CD4-positive, alpha-beta memory T cell (primary cell): ENCODE results near the gene FZD8. TPM values are rescaled to one million over a fixed set of nuclear protein-coding genes. Genes with fewer than 3 reads are reported as not detected.

Source experiments
- CTCF ChIA-PET: fragments of 350-600 bp; sonication (Branson Sonifier 250); formaldehyde crosslinking; loops from one replicate; lab custom pipeline; 2021; ENCODE audit warnings: inconsistent platforms; ENCODE audit not compliant: partially characterized antibody; lab: Charles Lee
- POLR2A ChIA-PET: fragments of 350-600 bp; sonication (Branson Sonifier 250); formaldehyde crosslinking; loops from one replicate; lab custom pipeline; 2021; ENCODE audit not compliant: partially characterized antibody; lab: Charles Lee
- DNase-seq, 5 donors: peaks; one replicate each; pipeline versions ENCODE4 v3.0.0 to v3.0.0-alpha.2; 2020 to 2022; ENCODE audit warnings: mixed read lengths in 1 of 5
- H3K27ac ChIP-seq: one replicate; pipeline ENCODE4 v1.7.0; 2013; ENCODE audit warnings: low read depth, low read length
- H3K27me3 ChIP-seq: 2 replicates; pipeline ENCODE4 v1.7.0; 2013; ENCODE audit warnings: mild to moderate bottlenecking, low read length, moderate library complexity; ENCODE audit not compliant: insufficient read depth
- H3K36me3 ChIP-seq: 2 replicates; pipeline ENCODE4 v1.7.0; 2013; ENCODE audit warnings: mild to moderate bottlenecking, low read length, moderate library complexity; ENCODE audit not compliant: insufficient read depth
- H3K4me1 ChIP-seq: 2 replicates; pipeline ENCODE4 v1.7.0; 2013; ENCODE audit warnings: mild to moderate bottlenecking, low read length, moderate library complexity; ENCODE audit not compliant: insufficient read depth
- H3K4me3 ChIP-seq, 2 donors: one replicate each; pipeline ENCODE4 v1.7.0; 2013; ENCODE audit warnings: low read length in 2 of 2, mild to moderate bottlenecking in 1 of 2
- H3K9me3 ChIP-seq, 2 donors: one replicate each; pipeline ENCODE4 v1.7.0; 2013; ENCODE audit warnings: low read length in 2 of 2, control low read depth in 1 of 2; ENCODE audit not compliant: control insufficient read depth in 1 of 2
- H3K27ac Mint-ChIP-seq, 7 donors: one replicate each; pipeline ENCODE4 v1.8.0; 2020 to 2021; ENCODE audit warnings: mixed read lengths in 7 of 7, mild to moderate bottlenecking in 6 of 7, inconsistent platforms in 3 of 7, moderate library complexity in 3 of 7
- H3K27me3 Mint-ChIP-seq, 2 donors: one replicate each; pipeline ENCODE4 v1.8.0; 2020 to 2021; ENCODE audit warnings: mixed read lengths in 2 of 2
- H3K36me3 Mint-ChIP-seq, 2 donors: one replicate each; pipeline ENCODE4 v1.8.0; 2020 to 2021; ENCODE audit warnings: mixed read lengths in 2 of 2, inconsistent platforms in 1 of 2, mild to moderate bottlenecking in 1 of 2
- H3K4me1 Mint-ChIP-seq, 4 donors: one replicate each; pipeline ENCODE4 v1.8.0; 2020 to 2021; ENCODE audit warnings: mixed read lengths in 4 of 4, mild to moderate bottlenecking in 1 of 4
- H3K4me3 Mint-ChIP-seq, 8 donors: one replicate each; pipeline ENCODE4 v1.8.0; 2020 to 2021; ENCODE audit warnings: mixed read lengths in 8 of 8, mild to moderate bottlenecking in 7 of 8, moderate library complexity in 6 of 8, inconsistent platforms in 3 of 8
- H3K9me3 Mint-ChIP-seq, 8 donors: one replicate each; pipeline ENCODE4 v1.8.0; 2020 to 2021; ENCODE audit warnings: mixed read lengths in 8 of 8, mild to moderate bottlenecking in 5 of 8, inconsistent platforms in 3 of 8, moderate library complexity in 1 of 8
- intact Hi-C: fragments of 100-400 bp; cut with micrococcal nuclease; formaldehyde crosslinking; loops from one replicate; pipeline ENCODE4 v1.15.1; 2023
- polyA plus RNA-seq, 2 donors: library from polyadenylated mRNA; unstranded; fragments of 300-500 nt; fragmentation: Illumina TruSeq; gene quantifications; one replicate each; pipeline ENCODE4 v1.2.3, GENCODE V29; 2021
- total RNA-seq, 2 experiments: library from RNA; stranded (reverse); gene quantifications; one replicate each; pipeline ENCODE4 v1.2.3, GENCODE V29; 2021

FZD8 gene
- total and polyA plus RNA-seq, 4 experiments from 2014 or later, result 0.93 to 1.2 TPM; not detected in 2

DNA sequence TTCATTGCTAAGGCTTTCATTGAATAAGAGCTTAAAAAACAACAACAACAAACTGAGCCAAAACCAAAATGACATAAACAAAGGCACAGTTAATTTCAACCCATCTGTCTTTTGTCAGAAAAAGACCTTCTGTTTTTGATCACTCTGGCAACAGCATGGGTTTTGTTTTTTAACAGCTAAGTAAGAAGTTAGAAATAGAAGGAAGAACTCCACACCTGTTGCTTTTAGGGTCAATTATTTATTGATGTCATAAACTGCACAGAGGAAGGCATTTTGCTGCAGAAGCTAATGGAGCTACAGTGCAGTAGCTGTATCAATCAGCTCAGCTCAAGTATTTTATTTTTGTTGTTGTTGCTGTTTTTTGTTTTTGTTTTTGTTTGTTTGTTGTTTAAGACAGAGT is 53.3 kb downstream of the FZD8 start:
- Mint-ChIP-seq H3K9me3 (peaks cover 0 to 18% (median 11%) of the 10 kb centered on the region in 8 donors), H3K4me3 (no peak overlapping the region), H3K27ac (no peak overlapping the region), H3K4me1 (no peaks in the 10 kb centered on the region), H3K27me3 (peaks cover 5 to 6% of the 10 kb centered on the region in 2 donors), H3K36me3 (no peaks in the 10 kb centered on the region)
- POLR2A ChIA-PET, result no interaction called here
- intact Hi-C loops, result no loop called here
- DNase-seq, result no peak
- Histone ChIP-seq H3K9me3 (no peaks in the 10 kb centered on the region), H3K27ac (no peak overlapping the region), H3K36me3 (no peaks in the 10 kb centered on the region), H3K4me3 (no peak overlapping the region), H3K4me1 (no peaks in the 10 kb centered on the region), H3K27me3 (no peaks in the 10 kb centered on the region)
- CTCF ChIA-PET, result interaction anchor here (0.6 to 1.1 kb wide), 3 partner anchors 9 to 349 kb away, joined by 3 read pairs; no protein-coding TSS in a partner anchor

Other genes starting within 250 kb of the FZD8 start
- under 1 TPM in 1 of 2 experiments, not detected in 1; 0.20 TPM for gene GJD4, start 37.0 kb downstream of the FZD8 start, total RNA-seq
- not detected for gene GJD4, start 37.0 kb downstream of the FZD8 start, polyA plus RNA-seq